Stimulated activated CD8-positive, alpha-beta memory T cell treated with anti-CD3 and anti-CD28 coated beads, Interleukin-7, amount 100 ng/mL, for 48 hours (primary cell): ENCODE measurements around the gene PRKCA.
"Not testable (repeated sequence)": the region's sequence is repeated elsewhere in the genome, so short reads cannot be mapped to it uniquely, and the experiment has no call there.

ENCODE experiments used
- DNase-seq, 2 donors: peaks; one replicate each; pipeline ENCODE4 v3.0.0-alpha.2; 2020; ENCODE audit warnings: low read depth in 1 of 2; ENCODE audit errors: extremely low read depth in 1 of 2

Gene PRKCA

GRCh38 chr17:66287911-66288310, 14.5 kb upstream of the PRKCA start:
- DNase-seq: no peak

- no peak for DNase-seq
Measured at GRCh38 chr17:66290101-66290722, 12.2 kb upstream of the PRKCA start.

- DNase-seq: no peak
Measured at GRCh38 chr17:66292353-66292752, 10.1 kb upstream of the PRKCA start.

- DNase-seq: no peak
Measured at GRCh38 chr17:66296289-66296725, 6.1 kb upstream of the PRKCA start.

- not testable (repeated sequence) for DNase-seq
Measured at GRCh38 chr17:66297443-66297842, 5.0 kb upstream of the PRKCA start.

GRCh38 chr17:66299711-66300110, 2.7 kb upstream of the PRKCA start:
- DNase-seq: no peak

- DNase-seq: no peak
Measured at GRCh38 chr17:66300956-66301355, 1.5 kb upstream of the PRKCA start.

- DNase-seq: no peak
Measured at GRCh38 chr17:66301367-66301863, 998 bp upstream of the PRKCA start.

- DNase-seq: peak; percentile 13 to 22
Measured at GRCh38 chr17:66302761-66303626, 581 bp downstream of the PRKCA start.

GRCh38 chr17:66304304-66305174, 2.1 kb downstream of the PRKCA start:
- no peak for DNase-seq

- no peak for DNase-seq
Measured at GRCh38 chr17:66306446-66306845, 4.0 kb downstream of the PRKCA start.

- DNase-seq: no peak
Measured at GRCh38 chr17:66307257-66307656, 4.8 kb downstream of the PRKCA start.

GRCh38 chr17:66308856-66309255, 6.4 kb downstream of the PRKCA start:
- no peak for DNase-seq

- DNase-seq: no peak
Measured at GRCh38 chr17:66309793-66310192, 7.4 kb downstream of the PRKCA start.

GRCh38 chr17:66310528-66311148, 8.2 kb downstream of the PRKCA start:
- DNase-seq: no peak

GRCh38 chr17:66312912-66313311, 10.5 kb downstream of the PRKCA start:
- DNase-seq: no peak

- DNase-seq: no peak
Measured at GRCh38 chr17:66313325-66313724, 10.9 kb downstream of the PRKCA start.

- DNase-seq: peak in 1 of 2 donors; percentile 53
Measured at GRCh38 chr17:66313995-66314659, 11.7 kb downstream of the PRKCA start.

GRCh38 chr17:66317629-66318028, 15.2 kb downstream of the PRKCA start:
- no peak for DNase-seq

- DNase-seq: no peak
Measured at GRCh38 chr17:66319226-66319625, 16.8 kb downstream of the PRKCA start.
